ENCODE data around the gene MYDGF.

The MYDGF gene

GRCh38 chr19:4673726-4674125 lies 3.6 kb upstream of the MYDGF start:
- DNase-seq, result no peak

- no peak for DNase-seq
Measured at GRCh38 chr19:4673216-4673615, 3.1 kb upstream of the MYDGF start.

DNA sequence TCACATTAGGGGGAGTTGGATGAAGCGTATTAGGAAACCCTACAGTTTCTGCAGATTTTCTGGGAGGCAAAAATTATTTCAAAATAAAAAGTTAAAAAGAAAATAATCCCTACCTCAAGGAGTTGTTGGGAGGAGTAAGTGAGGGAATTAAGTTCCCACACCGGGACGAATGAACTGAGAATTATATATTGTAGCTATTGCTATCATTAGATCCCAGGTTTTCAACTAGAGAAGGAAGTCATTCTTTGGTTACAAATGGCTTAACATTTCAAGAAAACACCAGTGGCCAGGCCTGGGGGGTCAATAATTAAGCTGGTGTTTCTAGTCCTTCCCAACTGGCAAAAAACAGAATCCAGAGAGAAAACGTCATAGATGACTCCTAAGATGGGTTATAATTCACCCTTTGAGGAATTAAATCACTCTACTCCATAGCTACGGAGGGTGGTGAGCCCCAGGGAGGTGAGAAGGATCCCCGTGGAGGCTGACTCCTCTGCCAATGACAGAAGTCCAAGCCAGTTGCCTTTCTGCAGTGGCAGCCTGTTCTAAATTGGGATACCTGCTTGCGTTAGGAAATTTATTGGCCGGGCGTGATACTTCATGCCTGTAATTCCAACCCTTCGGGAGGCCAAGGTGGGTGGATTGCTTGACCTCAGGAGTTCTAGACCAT lies 1.2 kb upstream of the MYDGF start:
- DNase-seq, result no peak

GRCh38 chr19:4664642-4665041 lies 5.5 kb downstream of the MYDGF start:
- no peak for DNase-seq

- DNase-seq, result no peak
Measured at GRCh38 chr19:4662812-4663211, 7.3 kb downstream of the MYDGF start.

- no peak for DNase-seq
Measured at GRCh38 chr19:4662020-4662695, 8.0 kb downstream of the MYDGF start.

GRCh38 chr19:4660993-4661392 lies 9.1 kb downstream of the MYDGF start:
- DNase-seq, result no peak

DNA sequence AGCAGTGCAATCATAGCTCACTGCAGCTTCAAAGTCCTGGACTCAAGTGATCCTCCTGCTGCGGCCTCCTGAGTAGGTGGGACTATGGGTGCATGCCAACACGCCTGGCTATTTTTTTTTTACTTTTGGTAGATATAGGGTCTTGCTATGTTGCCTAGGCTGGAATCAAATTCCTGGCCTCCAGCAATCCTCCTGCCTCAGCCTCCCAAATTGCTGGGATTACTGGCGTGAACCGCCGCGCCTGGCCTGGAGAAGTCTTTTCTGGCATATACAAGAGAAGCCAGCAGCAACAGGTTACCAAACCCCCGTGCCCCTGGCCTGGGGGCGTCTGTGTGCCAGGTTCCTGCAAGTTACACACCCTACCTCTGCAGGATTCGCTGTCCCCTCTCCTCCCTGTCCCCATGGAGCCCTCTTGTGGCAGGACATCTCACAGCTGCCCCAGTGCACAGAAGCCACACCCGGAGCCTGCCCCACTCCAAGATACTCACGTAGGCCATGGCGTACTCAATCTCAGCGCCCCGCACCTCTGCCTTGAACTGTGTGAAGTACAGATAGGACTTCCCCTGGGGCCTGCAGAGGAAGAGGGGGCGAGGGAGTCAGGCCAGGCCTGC lies 9.9 kb downstream of the MYDGF start:
- DNase-seq, result peak; percentile 43

DNA sequence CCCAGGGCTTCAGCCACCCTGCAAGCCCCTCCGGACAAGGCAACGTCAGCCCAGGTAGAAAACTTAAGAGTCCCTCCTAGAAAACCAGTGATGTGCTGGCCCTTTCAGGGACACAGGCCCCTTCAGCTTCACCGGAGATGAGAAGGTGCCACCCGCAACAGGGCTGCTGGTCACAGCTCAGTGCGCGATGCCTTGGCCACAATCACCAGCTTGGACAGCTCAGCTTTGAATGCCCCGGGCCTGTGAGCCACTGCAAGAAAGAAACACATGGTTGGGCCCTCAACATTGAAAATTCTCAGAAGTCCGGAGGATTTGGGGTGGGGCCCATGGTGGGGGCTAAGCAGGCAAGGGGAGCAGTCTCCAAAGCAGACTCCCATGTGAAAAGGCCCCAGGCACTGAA lies 12.3 kb downstream of the MYDGF start:
- DNase-seq, result no peak

DNA sequence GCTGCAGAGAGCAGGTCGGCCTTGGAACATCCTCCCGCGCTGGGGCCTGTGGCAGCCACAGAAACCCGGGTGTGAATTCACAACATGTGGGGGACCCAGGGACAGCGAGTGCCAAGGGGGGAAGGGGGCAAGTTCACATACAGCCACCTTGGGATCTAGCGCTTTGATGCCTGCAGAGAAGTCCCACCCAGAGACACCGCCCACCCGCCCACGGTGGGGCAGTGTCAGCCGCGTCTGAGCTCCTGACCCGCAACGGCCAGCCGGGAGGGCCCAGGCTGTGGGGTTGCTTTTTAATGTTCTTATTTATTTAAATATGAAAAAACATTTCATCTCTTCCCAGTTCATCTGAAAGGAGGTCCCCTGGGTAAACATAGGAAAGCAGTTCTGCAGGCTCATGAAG lies 12.9 kb downstream of the MYDGF start:
- no peak for DNase-seq

DNA sequence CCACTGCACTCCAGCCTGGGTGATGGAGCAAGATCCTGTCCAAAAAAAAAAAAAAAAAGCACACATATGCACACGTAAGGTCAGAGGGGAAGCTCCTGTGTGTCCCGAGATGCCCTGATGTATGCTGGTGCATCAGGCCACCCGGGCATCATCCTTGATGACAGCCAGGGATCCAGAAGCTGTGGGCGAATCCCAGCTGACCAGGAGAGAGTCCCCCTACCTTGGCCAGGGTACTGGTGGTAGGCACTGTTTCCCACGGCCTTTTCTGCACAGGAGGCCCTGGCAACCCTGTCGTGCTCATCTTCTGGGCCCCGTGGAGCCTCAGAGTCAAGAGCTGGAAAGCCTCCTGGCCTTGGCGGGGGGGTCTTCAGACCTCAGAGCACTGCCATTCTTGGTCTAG lies 14.0 kb downstream of the MYDGF start:
- no peak for DNase-seq

GRCh38 chr19:4654437-4655361 lies 15.4 kb downstream of the MYDGF start:
- no peak for DNase-seq

GRCh38 chr19:4653793-4654436 lies 16.2 kb downstream of the MYDGF start:
- no peak for DNase-seq

DNA sequence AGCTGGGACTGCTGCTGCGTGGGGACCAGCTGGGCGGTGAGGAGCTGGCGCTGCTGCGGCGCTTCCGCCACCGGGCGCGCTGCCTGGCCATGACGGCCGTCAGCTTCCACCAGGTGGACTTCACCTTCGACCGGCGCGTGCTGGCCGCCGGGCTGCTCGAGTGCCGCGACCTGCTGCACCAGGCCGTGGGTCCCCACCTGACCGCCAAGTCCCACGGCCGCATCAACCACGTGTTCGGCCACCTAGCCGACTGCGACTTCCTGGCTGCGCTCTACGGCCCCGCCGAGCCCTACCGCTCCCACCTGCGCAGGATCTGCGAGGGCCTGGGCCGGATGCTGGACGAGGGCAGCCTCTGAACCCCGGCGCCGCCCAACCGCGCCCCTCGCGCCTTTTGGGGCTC lies 18.1 kb downstream of the MYDGF start:
- no peak for DNase-seq

DNA sequence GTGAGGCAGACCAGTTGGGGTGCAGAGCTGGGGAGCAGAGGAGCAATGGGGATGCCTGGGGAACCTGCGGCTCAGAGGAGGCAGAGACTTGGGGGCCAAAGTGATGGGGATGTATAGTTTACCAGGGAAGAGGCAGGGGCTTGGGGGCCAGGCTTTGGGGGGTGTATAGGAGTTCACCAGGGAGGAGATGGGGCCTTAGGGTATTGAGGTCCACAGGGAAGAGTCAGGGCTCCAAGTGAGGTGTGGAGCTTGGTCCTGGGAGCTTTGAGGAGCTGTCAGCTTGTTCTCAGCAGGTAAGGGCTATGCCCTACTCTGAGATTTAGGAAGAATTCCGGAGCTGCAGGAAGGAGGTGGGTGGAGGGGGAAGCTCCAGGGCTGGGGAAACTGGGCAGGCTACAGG lies 20.0 kb downstream of the MYDGF start:
- no peak for DNase-seq

DNA sequence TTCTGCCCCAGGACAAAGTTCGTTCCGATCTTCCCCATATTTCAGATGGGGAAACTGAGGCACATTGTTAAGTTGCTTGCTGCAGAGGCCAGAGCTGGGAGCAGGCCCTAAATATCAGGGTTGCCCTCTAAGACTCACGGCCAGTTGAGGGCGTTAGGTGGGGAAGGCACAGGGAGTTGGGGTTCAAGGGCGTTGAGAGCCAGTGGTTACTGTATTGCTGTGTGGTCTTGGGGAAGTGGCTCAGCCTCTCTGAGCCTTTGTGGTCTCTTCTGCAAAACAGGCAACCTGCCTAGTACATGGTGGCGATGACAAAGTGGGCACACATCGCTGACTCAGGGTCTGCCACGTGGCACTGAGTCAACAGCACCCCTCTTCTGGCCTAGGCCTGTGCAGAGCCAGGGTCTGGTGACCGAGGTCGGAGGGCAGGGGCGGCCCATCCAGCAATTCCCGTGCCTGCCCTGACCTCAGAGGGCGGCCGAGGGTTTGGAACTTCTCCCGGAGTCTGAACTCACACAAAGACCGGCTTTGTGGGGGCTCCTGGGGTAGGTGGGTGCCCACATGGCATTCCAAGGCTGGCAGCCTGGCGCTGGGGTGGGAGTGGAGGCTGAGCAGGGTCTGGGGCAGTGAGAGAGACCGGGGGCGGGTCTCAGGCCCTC lies 20.6 kb downstream of the MYDGF start:
- no peak for DNase-seq

- no peak for DNase-seq
Measured at GRCh38 chr19:4647676-4648644, 22.2 kb downstream of the MYDGF start.

DNA sequence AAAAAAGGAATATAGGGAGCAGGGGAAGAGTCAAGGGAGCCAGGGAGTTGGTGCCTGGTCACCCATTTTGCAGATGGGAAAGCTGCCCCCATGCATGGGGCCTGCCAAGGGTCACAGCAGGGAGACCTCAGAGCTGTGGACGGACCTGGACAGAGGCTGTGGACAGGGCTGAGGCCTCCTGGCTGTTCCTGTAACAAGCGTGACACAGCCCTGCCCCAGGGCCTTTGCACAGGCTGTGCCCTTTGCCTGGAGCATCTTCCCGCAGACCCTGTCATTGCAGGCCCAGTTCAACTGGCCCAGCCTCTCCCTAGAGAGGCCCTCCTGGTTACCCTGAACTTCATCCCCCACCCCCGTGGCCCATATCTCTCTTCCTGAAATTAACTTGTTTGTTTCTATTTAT lies 24.4 kb downstream of the MYDGF start:
- no peak for DNase-seq

DNA sequence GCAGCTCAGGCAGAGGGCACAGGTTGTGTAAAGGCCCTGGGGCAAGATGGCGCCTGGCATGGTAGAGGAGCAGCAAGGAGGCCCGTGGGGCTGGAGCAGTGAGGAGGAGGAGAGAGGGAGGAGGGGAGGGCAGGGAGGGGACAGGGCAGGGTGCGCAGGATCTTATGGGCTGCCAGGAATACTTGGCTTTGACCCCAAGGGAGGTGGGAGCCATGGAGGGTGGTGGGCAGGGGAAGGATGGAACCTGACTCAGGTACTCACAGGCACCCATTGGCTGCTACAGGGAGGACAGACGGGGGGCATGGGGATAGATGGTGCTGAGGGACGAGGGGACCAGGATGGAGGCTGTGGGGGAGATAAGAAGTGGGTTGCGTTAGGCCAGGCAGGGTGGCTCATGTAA lies 27.5 kb downstream of the MYDGF start:
- no peak for DNase-seq

DNA sequence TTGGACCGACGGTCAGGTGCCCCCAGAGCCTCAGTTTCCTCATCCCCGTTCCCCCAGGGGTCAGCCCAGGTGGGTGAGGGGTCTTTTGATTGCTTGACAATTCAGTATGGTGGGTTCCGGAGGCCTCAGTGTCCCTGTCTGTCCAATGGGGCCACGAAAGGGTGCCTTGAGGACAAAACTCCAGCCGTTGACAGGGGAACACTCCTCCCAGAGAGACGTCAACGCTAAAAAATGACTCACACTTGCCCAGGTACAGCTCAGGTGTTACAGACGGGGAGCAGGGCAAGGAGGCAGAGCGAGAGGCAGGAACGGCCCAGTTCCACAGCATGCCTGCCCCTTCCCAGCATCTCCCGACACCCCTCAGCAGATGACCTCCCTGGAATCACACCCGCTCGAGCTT lies 29.0 kb downstream of the MYDGF start:
- no peak for DNase-seq
